ENCODE data around the gene CAMP. TPM values are rescaled to one million over a fixed set of nuclear protein-coding genes. Genes with fewer than 3 reads are reported as not detected.

The CAMP gene
- total RNA-seq, 1 donor from 2014 or later = not detected

- no peak overlapping the region for H3K27ac ChIP-seq
- H3K4me3 Mint-ChIP-seq = no peak overlapping the region
- no peaks in the 10 kb centered on the region for H3K79me2 ChIP-seq (ENCODE audit: low read depth)
- no peak overlapping the region for H3K4me2 ChIP-seq
- peaks cover 10% of the 10 kb centered on the region for H3K27me3 Mint-ChIP-seq (ENCODE audit: insufficient read depth, low read depth)
- no peaks in the 10 kb centered on the region for H3K36me3 Mint-ChIP-seq
- peaks cover 2% of the 10 kb centered on the region for H3K9me3 Mint-ChIP-seq
- H2AFZ ChIP-seq (replicated peaks) = peak overlapping the region; percentile 77
- peak; percentile 80 for DNase-seq (ENCODE audit: low spot score)
- TF ChIP-seq CTCF (IDR thresholded peaks at IDR 0.05) = peak; percentile 90
- TF ChIP-seq EZH2phosphoT487 (IDR thresholded peaks at IDR 0.05) = no peak
- H3F3A ChIP-seq (ENCODE audit: low read depth) = peaks cover 12% of the 10 kb centered on the region
- H4K20me1 ChIP-seq (ENCODE audit: low read depth) = no peaks in the 10 kb centered on the region
- no peak overlapping the region for H3K4me3 ChIP-seq
- no peaks in the 10 kb centered on the region for H3K9me3 ChIP-seq (ENCODE audit: low read depth)
- H3K9ac ChIP-seq = no peak overlapping the region
- H3K4me1 Mint-ChIP-seq = peaks cover 35% of the 10 kb centered on the region
- peak overlapping the region; percentile 53 for H3K27ac Mint-ChIP-seq
- no peaks in the 10 kb centered on the region for H3K27me3 ChIP-seq
- H3K4me1 ChIP-seq = no peaks in the 10 kb centered on the region
- H3K36me3 ChIP-seq = no peaks in the 10 kb centered on the region
These were observed 28.7 kb upstream of the CAMP start for GRCh38 chr3:48194446-48195071.

GRCh38 chr3:48196611-48197010, 26.7 kb upstream of the CAMP start:
- peaks cover 6% of the 10 kb centered on the region for H3K27me3 Mint-ChIP-seq (ENCODE audit: insufficient read depth, low read depth)
- TF ChIP-seq CTCF (IDR thresholded peaks at IDR 0.05) (no peak), EZH2 (IDR thresholded peaks at IDR 0.05) (no peak), EZH2phosphoT487 (IDR thresholded peaks at IDR 0.05) (no peak)
- Histone ChIP-seq H3K36me3 (no peaks in the 10 kb centered on the region), H3K4me2 (no peak overlapping the region), H3K4me3 (no peak overlapping the region), H3F3A (ENCODE audit: low read depth) (peaks cover 3% of the 10 kb centered on the region), H2AFZ (replicated peaks) (peak overlapping the region; percentile 57), H4K20me1 (ENCODE audit: low read depth) (no peaks in the 10 kb centered on the region), H3K79me2 (ENCODE audit: low read depth) (no peaks in the 10 kb centered on the region), H3K4me1 (no peaks in the 10 kb centered on the region), H3K27ac (no peak overlapping the region), H3K9ac (no peak overlapping the region), H3K27me3 (no peaks in the 10 kb centered on the region), H3K9me3 (ENCODE audit: low read depth) (no peaks in the 10 kb centered on the region)
- DNase-seq (ENCODE audit: low spot score) = no peak
- peaks cover 18% of the 10 kb centered on the region for H3K4me1 Mint-ChIP-seq
- peaks cover 2% of the 10 kb centered on the region for H3K9me3 Mint-ChIP-seq
- H3K36me3 Mint-ChIP-seq = no peaks in the 10 kb centered on the region
- no peak overlapping the region for H3K27ac Mint-ChIP-seq
- H3K4me3 Mint-ChIP-seq = no peak overlapping the region

- no peaks in the 10 kb centered on the region for H3K4me1 ChIP-seq
- peaks cover 15% of the 10 kb centered on the region for H3K4me1 Mint-ChIP-seq
- H3K36me3 Mint-ChIP-seq = no peaks in the 10 kb centered on the region
- no peak overlapping the region for H3K4me3 Mint-ChIP-seq
- no peak overlapping the region for H3K27ac ChIP-seq
- H4K20me1 ChIP-seq (ENCODE audit: low read depth) = no peaks in the 10 kb centered on the region
- H3K79me2 ChIP-seq (ENCODE audit: low read depth) = no peaks in the 10 kb centered on the region
- no peaks in the 10 kb centered on the region for H3K36me3 ChIP-seq
- TF ChIP-seq EZH2phosphoT487 (IDR thresholded peaks at IDR 0.05) (no peak), CTCF (IDR thresholded peaks at IDR 0.05) (no peak), EZH2 (IDR thresholded peaks at IDR 0.05) (no peak)
- no peaks in the 10 kb centered on the region for H3K27me3 ChIP-seq
- no peak overlapping the region for H3K4me3 ChIP-seq
- no peaks in the 10 kb centered on the region for H3F3A ChIP-seq (ENCODE audit: low read depth)
- no peak overlapping the region for H2AFZ ChIP-seq (replicated peaks)
- no peak overlapping the region for H3K9ac ChIP-seq
- no peak for DNase-seq (ENCODE audit: low spot score)
- no peak overlapping the region for H3K4me2 ChIP-seq
- H3K27ac Mint-ChIP-seq = no peak overlapping the region
- peaks cover 2% of the 10 kb centered on the region for H3K9me3 Mint-ChIP-seq
- H3K9me3 ChIP-seq (ENCODE audit: low read depth) = no peaks in the 10 kb centered on the region
- peaks cover 6% of the 10 kb centered on the region for H3K27me3 Mint-ChIP-seq (ENCODE audit: insufficient read depth, low read depth)
These were observed 24.2 kb upstream of the CAMP start for GRCh38 chr3:48199117-48199516.
